WI38 (cell line): ENCODE results near the gene PXDN.

Source experiments
- H3K4me3 ChIP-seq: 2 replicates; pipeline ENCODE4 v1.5.1; 2011; ENCODE audit warnings: low read depth, mild to moderate bottlenecking, control low read depth, low read length
- TF ChIP-seq, protein P1 (sequence below): IDR thresholded peaks from 2 replicates; pipeline ENCODE4 v1.5.1; 2012; ENCODE audit warnings: low read depth, mild to moderate bottlenecking, control low read depth, low read length

PXDN gene

DNA sequence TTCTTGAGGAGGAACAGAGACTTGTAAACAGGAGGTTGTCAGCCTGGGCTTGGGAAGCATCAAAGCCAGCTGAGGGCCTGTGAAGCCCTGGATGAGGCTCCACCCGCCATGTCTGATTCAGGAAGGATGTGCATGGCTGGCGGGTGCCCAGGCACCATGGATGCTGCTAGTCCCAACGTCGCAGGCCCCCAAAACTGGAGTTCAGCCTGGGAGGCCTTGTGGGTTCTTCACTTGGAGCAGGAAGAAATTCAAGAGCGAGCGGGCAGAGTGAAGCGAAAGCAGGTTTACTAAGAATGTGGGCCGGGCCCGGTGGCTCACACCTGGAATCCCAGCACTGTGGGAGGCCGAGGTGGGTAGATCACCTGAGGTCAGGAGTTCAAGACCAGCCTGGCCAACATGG lies 12.1 kb upstream of the PXDN start:
- H3K4me3 ChIP-seq: no peak overlapping the region
- TF ChIP-seq, protein P1, sequence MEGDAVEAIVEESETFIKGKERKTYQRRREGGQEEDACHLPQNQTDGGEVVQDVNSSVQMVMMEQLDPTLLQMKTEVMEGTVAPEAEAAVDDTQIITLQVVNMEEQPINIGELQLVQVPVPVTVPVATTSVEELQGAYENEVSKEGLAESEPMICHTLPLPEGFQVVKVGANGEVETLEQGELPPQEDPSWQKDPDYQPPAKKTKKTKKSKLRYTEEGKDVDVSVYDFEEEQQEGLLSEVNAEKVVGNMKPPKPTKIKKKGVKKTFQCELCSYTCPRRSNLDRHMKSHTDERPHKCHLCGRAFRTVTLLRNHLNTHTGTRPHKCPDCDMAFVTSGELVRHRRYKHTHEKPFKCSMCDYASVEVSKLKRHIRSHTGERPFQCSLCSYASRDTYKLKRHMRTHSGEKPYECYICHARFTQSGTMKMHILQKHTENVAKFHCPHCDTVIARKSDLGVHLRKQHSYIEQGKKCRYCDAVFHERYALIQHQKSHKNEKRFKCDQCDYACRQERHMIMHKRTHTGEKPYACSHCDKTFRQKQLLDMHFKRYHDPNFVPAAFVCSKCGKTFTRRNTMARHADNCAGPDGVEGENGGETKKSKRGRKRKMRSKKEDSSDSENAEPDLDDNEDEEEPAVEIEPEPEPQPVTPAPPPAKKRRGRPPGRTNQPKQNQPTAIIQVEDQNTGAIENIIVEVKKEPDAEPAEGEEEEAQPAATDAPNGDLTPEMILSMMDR: no peak

DNA sequence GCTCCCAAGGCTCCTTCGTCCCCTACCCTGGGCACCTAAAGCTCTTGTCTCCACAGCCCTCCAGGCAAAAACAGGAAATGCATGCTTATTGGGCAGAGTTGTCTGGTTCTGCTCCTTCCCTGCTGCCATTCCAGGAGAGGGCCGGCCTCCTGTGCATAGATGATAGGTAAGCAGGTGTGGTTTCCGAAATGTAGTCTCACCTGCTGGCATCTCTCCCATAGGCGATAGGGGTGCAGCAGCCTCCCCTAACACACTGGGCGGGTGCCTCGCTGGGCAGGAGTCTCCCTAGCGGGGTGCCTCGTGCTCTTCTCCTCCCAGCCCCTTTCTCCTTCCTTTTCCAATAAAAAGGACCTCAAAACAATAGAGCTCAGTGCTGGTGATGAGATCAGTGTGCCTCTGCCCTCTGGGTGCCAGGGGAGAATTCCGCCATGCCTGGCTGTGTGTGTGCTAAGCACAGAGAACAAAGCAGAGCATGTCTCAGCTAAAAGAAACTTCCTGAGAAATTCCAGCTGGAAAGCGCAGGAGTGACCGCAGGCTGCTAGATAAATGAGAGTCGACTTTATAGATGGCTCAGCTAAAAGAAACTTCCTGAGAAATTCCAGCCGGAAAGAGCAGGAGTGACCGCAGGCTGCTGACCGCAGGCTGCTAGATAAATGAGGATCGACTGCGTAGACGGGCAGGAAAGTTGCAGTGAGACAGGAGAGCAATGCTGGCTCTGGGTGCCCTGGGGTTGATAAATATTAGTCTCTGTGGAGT lies 11.3 kb upstream of the PXDN start:
- TF ChIP-seq, protein P1: no peak
- no peak overlapping the region for H3K4me3 ChIP-seq

DNA sequence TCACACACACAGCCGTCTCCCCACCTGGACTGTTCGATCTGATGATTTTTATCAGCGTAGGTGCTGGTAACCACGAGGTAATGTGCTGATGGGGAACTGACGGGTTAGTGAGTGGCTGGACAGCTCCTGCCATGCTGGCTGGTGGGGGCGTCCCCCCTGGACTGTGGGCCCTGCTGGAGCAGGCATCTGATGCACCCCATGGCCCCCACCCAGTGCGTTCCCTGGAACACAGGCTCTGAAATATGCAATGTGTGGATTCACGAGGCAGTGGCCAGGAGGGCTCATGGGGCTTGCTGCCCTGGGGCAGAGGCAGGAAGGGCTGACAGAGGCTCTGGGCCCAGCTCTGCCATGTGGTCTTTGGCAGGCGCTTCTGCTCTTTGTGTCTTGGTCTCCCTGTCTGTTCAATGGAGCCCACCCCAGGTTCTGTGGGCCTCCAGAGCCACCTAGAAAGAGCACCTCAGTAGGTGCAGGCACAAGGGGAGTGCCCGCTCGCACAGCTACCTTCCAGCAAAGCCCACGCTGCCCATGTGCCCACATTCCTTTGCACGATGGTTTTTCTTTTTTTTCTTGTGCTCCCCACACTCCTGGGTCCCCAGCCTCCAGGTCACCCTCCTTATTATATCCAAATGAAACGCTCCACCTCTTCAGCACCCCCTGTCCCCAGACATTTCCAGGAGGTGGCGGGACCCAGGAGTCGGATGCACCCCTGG lies 10.3 kb upstream of the PXDN start:
- H3K4me3 ChIP-seq: no peak overlapping the region
- TF ChIP-seq, protein P1: no peak

DNA sequence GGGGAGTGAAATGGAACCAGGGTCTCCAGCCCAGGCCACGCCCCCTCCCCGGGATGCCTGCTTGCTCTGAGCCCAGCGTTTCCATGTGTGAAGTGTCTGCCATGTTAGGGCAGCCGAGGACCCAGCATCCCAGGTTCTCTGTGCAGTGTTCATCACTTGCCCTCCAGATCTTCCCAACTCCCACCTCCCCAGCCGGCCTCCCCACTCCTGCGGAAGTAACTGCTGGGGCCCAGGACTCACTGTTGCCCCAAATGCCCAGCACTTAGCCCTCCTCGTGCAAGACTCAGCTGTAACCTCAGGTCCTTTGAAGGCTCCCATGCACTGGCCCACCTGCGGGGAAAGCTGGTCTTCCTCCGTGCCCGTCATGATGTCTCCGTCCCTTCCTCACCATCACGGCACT lies 9.7 kb upstream of the PXDN start:
- TF ChIP-seq, protein P1: no peak
- no peak overlapping the region for H3K4me3 ChIP-seq

DNA sequence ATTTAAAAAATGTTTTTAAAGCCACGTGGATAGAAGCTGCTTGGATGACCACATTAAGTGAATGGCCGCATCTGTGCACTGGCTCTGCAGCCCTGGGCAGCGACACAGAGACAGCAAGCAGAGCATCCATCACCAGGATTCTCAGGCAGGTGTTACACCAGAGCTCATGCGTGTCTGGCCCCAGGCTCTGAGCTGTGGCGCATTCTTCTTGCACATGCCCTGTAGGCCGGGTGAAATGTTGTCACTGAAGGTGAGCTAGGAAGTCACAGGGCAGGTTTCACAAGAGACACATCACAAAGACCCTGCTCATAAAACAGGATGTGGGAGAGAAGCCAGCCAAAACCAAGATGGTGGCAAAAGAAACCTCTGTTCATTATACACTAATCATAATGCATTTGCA lies 8.4 kb upstream of the PXDN start:
- H3K4me3 ChIP-seq: no peak overlapping the region
- TF ChIP-seq, protein P1: no peak

DNA sequence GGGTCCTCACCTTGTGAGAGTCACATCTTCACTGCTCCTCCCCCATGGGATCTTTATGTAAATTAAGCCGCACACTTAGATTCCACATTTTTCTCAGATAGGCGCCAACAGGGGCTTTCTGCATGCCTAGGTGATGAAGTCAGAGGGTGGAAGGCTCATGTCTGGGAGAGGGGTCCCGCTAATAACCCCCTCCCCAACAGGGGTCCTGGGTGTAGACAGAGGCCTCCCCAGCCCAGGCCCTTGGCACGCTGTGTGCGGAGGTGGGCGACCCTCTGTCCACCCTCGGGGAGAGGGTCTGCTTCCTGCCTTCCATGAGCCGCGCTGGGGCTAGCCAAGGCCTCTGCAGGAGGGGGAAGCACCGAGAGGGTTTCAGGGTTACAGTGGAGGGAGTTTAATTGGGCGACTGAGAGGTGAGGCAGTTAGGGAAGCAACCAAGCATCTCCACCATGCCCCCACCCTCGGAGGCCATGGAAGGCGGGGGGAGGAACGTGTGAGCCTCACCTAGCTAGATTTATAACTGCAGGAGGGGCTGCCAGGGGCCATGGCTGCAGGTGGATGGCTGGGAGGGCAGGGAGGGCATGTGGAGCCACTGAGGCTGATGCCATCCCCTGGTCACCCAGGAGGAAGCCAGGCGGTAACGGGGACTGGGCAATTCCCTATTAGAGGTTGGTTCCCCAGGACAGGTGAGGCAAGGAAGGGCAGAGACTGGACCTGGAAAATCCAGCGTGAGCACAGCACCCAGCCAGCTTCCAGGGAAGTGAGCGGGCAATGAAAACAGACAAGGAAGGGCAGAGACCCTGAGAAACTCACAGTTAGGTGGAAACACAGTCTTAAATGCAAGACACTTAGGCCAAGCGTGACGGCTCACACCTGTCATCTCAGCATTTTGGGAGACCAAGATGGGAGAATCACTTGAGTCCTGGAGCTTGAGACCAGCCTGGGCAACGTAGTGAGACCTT lies 7.7 kb upstream of the PXDN start:
- H3K4me3 ChIP-seq: no peak overlapping the region
- TF ChIP-seq, protein P1: no peak
